Activated CD8-positive, alpha-beta T cell treated with anti-CD3 and anti-CD28 coated beads for 36 hours (primary cell): ENCODE measurements around the gene SNX7. TPM values are rescaled to one million over a fixed set of nuclear protein-coding genes. Genes with fewer than 3 reads are reported as not detected.

ENCODE experiments used
- ATAC-seq: fragments of 200-7000 bp; cut with Tn5 transposase; one replicate; pipeline ENCODE4 v1.10.0; 2021; ENCODE audit warnings: mild to moderate bottlenecking, moderate library complexity
- CTCF ChIA-PET: fragments of 350-600 bp; sonication (Branson Sonifier 250); formaldehyde crosslinking; loops from one replicate; lab custom pipeline; 2021; ENCODE audit warnings: antibody characterized with exemption; lab: Charles Lee
- POLR2A ChIA-PET: fragments of 350-600 bp; sonication (Branson Sonifier 250); formaldehyde crosslinking; loops from one replicate; lab custom pipeline; 2021; ENCODE audit warnings: antibody characterized with exemption; lab: Charles Lee
- DNase-seq: peaks from one replicate; pipeline ENCODE4 v3.0.0-alpha.2; 2020
- H3K27ac Mint-ChIP-seq: one replicate; pipeline ENCODE4 v1.8.0; 2021; ENCODE audit warnings: mild to moderate bottlenecking, mixed read lengths
- H3K27me3 Mint-ChIP-seq: one replicate; pipeline ENCODE4 v1.8.0; 2021; ENCODE audit warnings: mixed read lengths
- H3K36me3 Mint-ChIP-seq: one replicate; pipeline ENCODE4 v1.8.0; 2021; ENCODE audit warnings: low read depth, mixed read lengths
- H3K4me1 Mint-ChIP-seq: one replicate; pipeline ENCODE4 v1.8.0; 2021; ENCODE audit warnings: low read depth, mixed read lengths
- H3K4me3 Mint-ChIP-seq: one replicate; pipeline ENCODE4 v1.8.0; 2021; ENCODE audit warnings: mild to moderate bottlenecking, moderate library complexity, mixed read lengths
- H3K9me3 Mint-ChIP-seq: one replicate; pipeline ENCODE4 v1.8.0; 2021; ENCODE audit warnings: mixed read lengths
- CTCF ChIP-seq: fragments of 200-600 bp; IDR thresholded peaks from one replicate; pipeline ENCODE4 v1.8.0; 2022; ENCODE audit warnings: antibody characterized with exemption, mild to moderate bottlenecking
- intact Hi-C: fragments of 100-400 bp; cut with micrococcal nuclease; formaldehyde crosslinking; loops from one replicate; pipeline ENCODE4 v1.10.0; 2022
- total RNA-seq, 2 experiments: library from RNA; stranded (reverse); gene quantifications; one replicate each; pipeline ENCODE4 v1.2.3, GENCODE V29; 2021

Gene SNX7
- total RNA-seq, 2 experiments from 2014 or later, result not detected

- DNase-seq (no peak), ATAC-seq (no peak)
- H3K9me3 Mint-ChIP-seq, result no peaks in the 10 kb centered on the region
- H3K4me1 Mint-ChIP-seq, result no peaks in the 10 kb centered on the region
- intact Hi-C loops, result no loop called here
- CTCF ChIA-PET, result no interaction called here
- no peak for TF ChIP-seq CTCF
- no peak overlapping the region for H3K27ac Mint-ChIP-seq
- POLR2A ChIA-PET, result no interaction called here
- H3K4me3 Mint-ChIP-seq, result no peak overlapping the region
- H3K27me3 Mint-ChIP-seq, result no peaks in the 10 kb centered on the region
- no peaks in the 10 kb centered on the region for H3K36me3 Mint-ChIP-seq
Observed at GRCh38 chr1:98702976-98703375, 41.5 kb downstream of the SNX7 start.

GRCh38 chr1:98704474-98704873, 43.0 kb downstream of the SNX7 start:
- no peak for TF ChIP-seq CTCF
- ChIA-PET POLR2A (no interaction called here), CTCF (no interaction called here)
- Mint-ChIP-seq H3K27ac (no peak overlapping the region), H3K27me3 (no peaks in the 10 kb centered on the region), H3K4me1 (no peaks in the 10 kb centered on the region), H3K4me3 (no peak overlapping the region), H3K36me3 (no peaks in the 10 kb centered on the region), H3K9me3 (no peaks in the 10 kb centered on the region)
- DNase-seq (no peak), ATAC-seq (no peak)
- intact Hi-C loops, result no loop called here

DNA sequence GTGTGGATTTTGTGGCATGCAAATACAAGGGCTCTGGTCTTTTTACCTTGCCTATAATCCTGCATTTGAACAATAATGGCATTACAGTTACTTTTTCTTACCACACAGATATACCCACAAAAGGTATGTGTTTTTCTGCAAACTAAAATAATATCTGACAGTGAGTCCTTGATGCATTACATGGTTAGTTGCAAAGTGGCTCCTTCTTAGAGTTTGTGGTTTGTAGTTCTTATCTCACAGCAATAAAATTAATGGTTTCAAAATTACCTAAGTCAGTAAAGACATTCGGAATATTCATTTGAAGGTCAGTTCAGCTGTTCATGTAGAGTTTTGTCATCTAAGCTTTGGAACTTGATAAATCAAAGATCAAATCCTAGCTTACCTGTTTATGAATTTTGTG, 43.5 kb downstream of the SNX7 start:
- Mint-ChIP-seq H3K27ac (no peak overlapping the region), H3K27me3 (no peaks in the 10 kb centered on the region)

GRCh38 chr1:98705591-98705990, 44.1 kb downstream of the SNX7 start:
- DNase-seq, result no peak
- H3K4me3 Mint-ChIP-seq, result no peak overlapping the region
- no peak for ATAC-seq
- H3K9me3 Mint-ChIP-seq, result no peaks in the 10 kb centered on the region
- CTCF ChIA-PET, result interaction anchor here (0.9 to 1.1 kb wide), 2 partner anchors 15 to 32 kb away, joined by 3 read pairs; no protein-coding TSS in a partner anchor
- no peaks in the 10 kb centered on the region for H3K27me3 Mint-ChIP-seq
- POLR2A ChIA-PET, result no interaction called here
- intact Hi-C loops, result no loop called here
- TF ChIP-seq CTCF, result no peak
- H3K4me1 Mint-ChIP-seq, result no peaks in the 10 kb centered on the region
- no peak overlapping the region for H3K27ac Mint-ChIP-seq
- H3K36me3 Mint-ChIP-seq, result no peaks in the 10 kb centered on the region

More for the DNA sequence above, 43.5 kb downstream of the SNX7 start:
- Mint-ChIP-seq H3K4me1 (no peaks in the 10 kb centered on the region), H3K9me3 (no peaks in the 10 kb centered on the region), H3K4me3 (no peak overlapping the region), H3K36me3 (no peaks in the 10 kb centered on the region)
- intact Hi-C loops, result no loop called here
- no peak for ATAC-seq
- TF ChIP-seq CTCF, result no peak
- ChIA-PET POLR2A (no interaction called here), CTCF (no interaction called here)
- no peak for DNase-seq

GRCh38 chr1:98706173-98706843, 44.8 kb downstream of the SNX7 start:
- no peaks in the 10 kb centered on the region for H3K4me1 Mint-ChIP-seq
- no peaks in the 10 kb centered on the region for H3K36me3 Mint-ChIP-seq
- ChIA-PET POLR2A (no interaction called here), CTCF (interaction anchor here (0.9 to 1.1 kb wide), 2 partner anchors 14 to 32 kb away, joined by 3 read pairs; no protein-coding TSS in a partner anchor)
- ATAC-seq (no peak), DNase-seq (no peak)
- intact Hi-C loops, result no loop called here
- H3K4me3 Mint-ChIP-seq, result no peak overlapping the region
- no peak overlapping the region for H3K27ac Mint-ChIP-seq
- no peaks in the 10 kb centered on the region for H3K27me3 Mint-ChIP-seq
- H3K9me3 Mint-ChIP-seq, result no peaks in the 10 kb centered on the region
- TF ChIP-seq CTCF, result no peak
